Thyroid gland (tissue), 4 donors: ENCODE data around the gene MASP1. TPM values are rescaled to one million over a fixed set of nuclear protein-coding genes. Genes with fewer than 3 reads are reported as not detected.

Experiments used
- DNase-seq, 2 donors: peaks; one replicate each; pipeline ENCODE4 v3.0.0-alpha.2; 2019
- H3K27ac ChIP-seq, 3 donors: fragments of 200-600 bp; sonication (generic); 1 replicate in 2 of 3; 2 replicates in 1 of 3; pipeline ENCODE4 v1.5.1; 2016 to 2019; ENCODE audit warnings: mild to moderate bottlenecking in 1 of 3, moderate library complexity in 1 of 3
- H3K27me3 ChIP-seq: fragments of 200-600 bp; sonication (generic); one replicate; pipeline ENCODE4 v1.5.1; 2019
- H3K36me3 ChIP-seq, 2 donors: fragments of 200-600 bp; sonication (generic); one replicate each; pipeline ENCODE4 v1.5.1; 2016 to 2019
- H3K4me1 ChIP-seq, 2 donors: fragments of 200-600 bp; sonication (generic); one replicate each; pipeline ENCODE4 v1.5.1; 2017 to 2019
- H3K4me3 ChIP-seq, 3 donors: fragments of 200-600 bp; sonication (generic); replicated peaks in 1 of 3; 1 replicate in 2 of 3; 2 replicates in 1 of 3; pipeline ENCODE4 v1.5.1; 2016; ENCODE audit warnings: mild to moderate bottlenecking in 1 of 3
- H3K9me3 ChIP-seq: fragments of 200-600 bp; sonication (generic); one replicate; pipeline ENCODE4 v1.5.1; 2017
- POLR2A ChIP-seq, 2 donors: fragments of 450-650 bp; IDR thresholded peaks; one replicate each; pipeline ENCODE4 v1.6.1; 2017; ENCODE audit warnings: antibody characterized with exemption in 2 of 2, mild to moderate bottlenecking in 2 of 2, moderate library complexity in 1 of 2
- WGBS, 2 donors: methylation state at CpG; one replicate each; pipeline ENCODE4 v1.1.5; 2017; 5-methylcytosine and 5-hydroxymethylcytosine counted together
- intact Hi-C: fragments of 100-400 bp; cut with DNase I; formaldehyde crosslinking; loops from one replicate; pipeline ENCODE4 v1.15.1; 2023
- total RNA-seq, 4 donors: library from RNA; depleted of rRNA; stranded (reverse); fragments of >200 nt; gene quantifications; one replicate each; pipeline ENCODE4 v1.2.3, GENCODE V29; 2016
- TF ChIP-seq, protein P1 (sequence below), 6 experiments: fragments of 200-600 bp in 3 of 6; fragments of 450-650 bp in 3 of 6; sonication (generic) in 3 of 6; IDR thresholded peaks; one replicate each; pipeline ENCODE4 v1.5.1; 2016 to 2019; ENCODE audit warnings: antibody characterized with exemption in 6 of 6, mild to moderate bottlenecking in 2 of 6, inconsistent platforms in 1 of 6, moderate library complexity in 1 of 6

Gene MASP1
- total RNA-seq, 4 donors from 2014 or later: 5.5 to 11.6 (median 7.2) TPM

GRCh38 chr3:187295316-187296034, 3.9 kb upstream of the MASP1 start:
- no peaks in the 10 kb centered on the region for H3K36me3 ChIP-seq
- H3K9me3 ChIP-seq: no peaks in the 10 kb centered on the region
- DNase-seq: no peak
- 68% methylated on average over 6 of the region's 6 CpGs for WGBS, 2 donors
- TF ChIP-seq, protein P1, sequence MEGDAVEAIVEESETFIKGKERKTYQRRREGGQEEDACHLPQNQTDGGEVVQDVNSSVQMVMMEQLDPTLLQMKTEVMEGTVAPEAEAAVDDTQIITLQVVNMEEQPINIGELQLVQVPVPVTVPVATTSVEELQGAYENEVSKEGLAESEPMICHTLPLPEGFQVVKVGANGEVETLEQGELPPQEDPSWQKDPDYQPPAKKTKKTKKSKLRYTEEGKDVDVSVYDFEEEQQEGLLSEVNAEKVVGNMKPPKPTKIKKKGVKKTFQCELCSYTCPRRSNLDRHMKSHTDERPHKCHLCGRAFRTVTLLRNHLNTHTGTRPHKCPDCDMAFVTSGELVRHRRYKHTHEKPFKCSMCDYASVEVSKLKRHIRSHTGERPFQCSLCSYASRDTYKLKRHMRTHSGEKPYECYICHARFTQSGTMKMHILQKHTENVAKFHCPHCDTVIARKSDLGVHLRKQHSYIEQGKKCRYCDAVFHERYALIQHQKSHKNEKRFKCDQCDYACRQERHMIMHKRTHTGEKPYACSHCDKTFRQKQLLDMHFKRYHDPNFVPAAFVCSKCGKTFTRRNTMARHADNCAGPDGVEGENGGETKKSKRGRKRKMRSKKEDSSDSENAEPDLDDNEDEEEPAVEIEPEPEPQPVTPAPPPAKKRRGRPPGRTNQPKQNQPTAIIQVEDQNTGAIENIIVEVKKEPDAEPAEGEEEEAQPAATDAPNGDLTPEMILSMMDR (IDR thresholded peaks at IDR 0.05): no peak
- TF ChIP-seq POLR2A (IDR thresholded peaks at IDR 0.05): no peak
- no peak overlapping the region for H3K4me3 ChIP-seq
- intact Hi-C loops: no loop called here
- H3K4me1 ChIP-seq: peaks cover 3 to 6% of the 10 kb centered on the region in 2 donors
- no peak overlapping the region for H3K27ac ChIP-seq
- no peaks in the 10 kb centered on the region for H3K27me3 ChIP-seq

- no peak overlapping the region for H3K4me3 ChIP-seq
- no peaks in the 10 kb centered on the region for H3K9me3 ChIP-seq
- H3K4me1 ChIP-seq: peaks cover 3 to 6% of the 10 kb centered on the region in 2 donors
- no peak for DNase-seq
- WGBS, 2 donors: 66 to 79% methylated on average over 9 of the region's 9 CpGs
- H3K27me3 ChIP-seq: no peaks in the 10 kb centered on the region
- intact Hi-C loops: no loop called here
- no peaks in the 10 kb centered on the region for H3K36me3 ChIP-seq
- H3K27ac ChIP-seq: no peak overlapping the region
- TF ChIP-seq POLR2A (IDR thresholded peaks at IDR 0.05): no peak
- TF ChIP-seq, protein P1 (IDR thresholded peaks at IDR 0.05): no peak
These were observed 2.2 kb upstream of the MASP1 start for GRCh38 chr3:187293516-187294430.

GRCh38 chr3:187292631-187293515, 1.3 kb upstream of the MASP1 start:
- intact Hi-C loops: no loop called here
- H3K27me3 ChIP-seq: no peaks in the 10 kb centered on the region
- no peak overlapping the region for H3K4me3 ChIP-seq
- DNase-seq: no peak
- H3K27ac ChIP-seq: no peak overlapping the region
- 79 to 81% methylated on average over 5 of the region's 5 CpGs for WGBS, 2 donors
- H3K36me3 ChIP-seq: no peaks in the 10 kb centered on the region
- TF ChIP-seq, protein P1 (IDR thresholded peaks at IDR 0.05): no peak
- TF ChIP-seq POLR2A (IDR thresholded peaks at IDR 0.05): no peak
- H3K4me1 ChIP-seq: peaks cover 3 to 6% of the 10 kb centered on the region in 2 donors
- no peaks in the 10 kb centered on the region for H3K9me3 ChIP-seq

GRCh38 chr3:187292181-187292580, 644 bp upstream of the MASP1 start:
- Histone ChIP-seq H3K27me3 (no peaks in the 10 kb centered on the region), H3K27ac (no peak overlapping the region), H3K4me3 (no peak overlapping the region), H3K4me1 (peaks cover 3 to 6% of the 10 kb centered on the region in 2 donors), H3K36me3 (no peaks in the 10 kb centered on the region), H3K9me3 (no peaks in the 10 kb centered on the region)
- no peak for DNase-seq
- intact Hi-C loops: no loop called here
- WGBS, 2 donors: 79 to 82% methylated on average over 8 to 9 of the region's 9 CpGs
- no peak for TF ChIP-seq POLR2A (IDR thresholded peaks at IDR 0.05)
- TF ChIP-seq, protein P1 (IDR thresholded peaks at IDR 0.05): no peak
